ENCODE data around the gene BHLHA9.
A peak's percentile ranks its signal among the peaks of the same experiment; 100 is the strongest.
"Not testable (repeated sequence)": the region's sequence is repeated elsewhere in the genome, so short reads cannot be mapped to it uniquely, and the experiment has no call there.

The BHLHA9 gene

DNA sequence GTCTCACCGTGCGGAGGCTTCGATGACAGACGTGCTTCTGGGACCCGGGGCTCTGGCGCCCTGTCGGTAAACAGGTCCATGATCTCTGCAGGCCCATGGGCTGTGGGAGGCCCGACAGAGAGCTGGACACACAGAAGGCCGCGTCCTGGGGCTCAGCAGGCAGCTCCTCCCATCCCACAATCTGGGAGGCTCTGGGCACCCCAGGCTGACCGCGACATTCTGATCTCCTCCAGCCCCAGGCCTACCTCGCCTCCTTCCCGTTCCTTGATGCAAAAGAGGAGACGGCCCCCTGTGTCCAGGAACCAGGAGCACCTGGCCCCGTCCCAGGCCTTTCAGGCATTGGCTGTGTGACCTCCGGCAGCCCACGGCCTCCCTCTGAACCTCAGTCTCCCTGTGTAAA, 32.5 kb downstream of the BHLHA9 start:
- DNase-seq: no peak

DNA sequence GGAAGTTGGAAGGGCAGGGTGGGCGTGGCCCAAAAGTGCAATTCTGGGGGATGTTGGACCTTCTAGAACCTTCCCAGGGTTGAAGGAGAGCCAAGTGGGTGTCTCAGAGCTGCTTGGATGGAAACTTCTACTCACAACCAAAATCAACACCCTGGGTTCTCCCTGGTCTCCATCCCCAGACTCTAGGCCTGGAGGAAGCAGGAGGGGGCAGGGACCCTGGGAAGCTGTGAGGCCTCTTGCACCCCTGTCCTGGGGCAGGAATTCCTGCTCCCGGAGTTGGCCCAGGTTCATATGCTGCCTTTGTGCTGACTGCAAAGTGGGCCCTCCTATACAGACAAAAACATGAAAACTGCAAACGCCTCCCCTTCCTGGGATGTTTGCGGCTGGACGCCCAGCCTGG, 34.3 kb downstream of the BHLHA9 start:
- no peak for DNase-seq

DNA sequence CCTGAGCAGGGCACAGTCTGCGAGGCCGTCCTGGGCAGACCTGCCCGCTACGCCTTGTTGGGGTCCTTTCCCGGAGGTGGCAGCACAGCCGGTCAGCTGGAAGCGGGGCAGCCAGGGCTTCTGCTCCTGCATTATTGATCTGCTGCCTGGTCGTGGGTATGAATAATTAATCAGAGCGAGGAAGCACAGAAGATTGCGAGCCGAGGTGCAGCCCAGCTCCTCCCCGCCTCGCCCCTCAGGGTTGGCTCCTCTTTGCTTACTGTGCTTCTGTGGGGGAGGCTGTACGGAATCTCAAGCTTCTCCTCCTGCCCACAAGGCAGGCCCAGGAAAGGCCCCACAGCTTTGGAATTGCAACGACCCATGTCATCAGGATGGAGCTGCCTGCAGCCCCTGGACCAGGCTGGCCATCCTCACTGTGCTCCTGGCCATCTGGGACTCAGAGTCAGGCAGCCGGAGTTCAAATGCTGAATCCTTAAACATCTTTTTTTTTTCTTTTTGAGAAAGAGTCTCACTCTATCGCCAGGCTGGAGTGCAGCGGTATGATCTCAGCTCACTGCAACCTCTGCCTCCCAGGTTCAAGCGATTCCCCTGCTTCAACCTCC, 34.8 kb downstream of the BHLHA9 start:
- DNase-seq: no peak

DNA sequence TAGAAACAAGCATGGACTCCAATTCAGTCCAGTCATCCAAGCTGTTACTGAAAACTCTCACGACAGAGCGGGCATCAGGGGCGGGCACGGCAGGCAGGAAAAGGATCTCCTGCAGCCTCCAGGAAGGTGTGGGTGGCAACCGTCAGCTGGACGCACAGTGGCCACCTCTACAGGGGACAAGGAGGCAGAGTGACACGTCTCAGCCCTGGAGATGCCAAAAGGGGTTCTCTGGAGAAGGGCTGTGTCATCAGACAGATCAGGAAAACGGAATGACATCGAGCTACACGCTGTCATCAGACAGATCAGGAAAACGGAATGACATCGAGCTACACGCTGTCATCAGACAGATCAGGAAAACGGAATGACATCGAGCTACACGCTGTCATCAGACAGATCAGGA, 37.6 kb downstream of the BHLHA9 start:
- DNase-seq: not testable (repeated sequence)

DNA sequence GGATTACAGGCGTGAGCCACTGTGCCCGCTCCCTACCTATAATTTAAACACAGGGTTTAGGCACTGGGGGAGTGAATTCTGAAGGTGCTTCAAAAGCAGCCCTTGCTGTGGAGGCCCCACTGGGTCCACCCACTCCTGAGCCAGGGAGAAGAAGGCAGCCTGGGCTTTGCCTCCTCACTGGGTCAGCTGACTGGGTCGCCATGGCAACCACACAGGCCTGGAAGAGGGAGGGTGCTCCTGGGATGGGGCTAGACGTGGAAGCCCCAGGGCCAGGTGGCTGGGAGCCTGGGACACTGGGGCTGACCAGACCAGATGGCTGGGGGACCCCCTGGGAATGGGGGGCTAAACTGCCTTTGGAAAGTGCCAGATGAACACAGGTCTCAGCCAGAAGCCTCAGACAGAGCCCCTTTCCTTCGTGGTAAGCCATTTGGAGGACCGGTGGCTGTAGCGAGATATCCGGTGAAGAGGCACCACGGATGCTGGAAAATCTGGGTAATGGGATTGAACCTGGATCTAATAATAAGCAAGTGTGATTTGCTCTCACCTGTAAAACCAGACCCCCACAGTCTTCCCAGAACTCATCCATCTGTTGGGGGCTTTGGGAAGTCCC, 42.1 kb downstream of the BHLHA9 start:
- no peak for DNase-seq

DNA sequence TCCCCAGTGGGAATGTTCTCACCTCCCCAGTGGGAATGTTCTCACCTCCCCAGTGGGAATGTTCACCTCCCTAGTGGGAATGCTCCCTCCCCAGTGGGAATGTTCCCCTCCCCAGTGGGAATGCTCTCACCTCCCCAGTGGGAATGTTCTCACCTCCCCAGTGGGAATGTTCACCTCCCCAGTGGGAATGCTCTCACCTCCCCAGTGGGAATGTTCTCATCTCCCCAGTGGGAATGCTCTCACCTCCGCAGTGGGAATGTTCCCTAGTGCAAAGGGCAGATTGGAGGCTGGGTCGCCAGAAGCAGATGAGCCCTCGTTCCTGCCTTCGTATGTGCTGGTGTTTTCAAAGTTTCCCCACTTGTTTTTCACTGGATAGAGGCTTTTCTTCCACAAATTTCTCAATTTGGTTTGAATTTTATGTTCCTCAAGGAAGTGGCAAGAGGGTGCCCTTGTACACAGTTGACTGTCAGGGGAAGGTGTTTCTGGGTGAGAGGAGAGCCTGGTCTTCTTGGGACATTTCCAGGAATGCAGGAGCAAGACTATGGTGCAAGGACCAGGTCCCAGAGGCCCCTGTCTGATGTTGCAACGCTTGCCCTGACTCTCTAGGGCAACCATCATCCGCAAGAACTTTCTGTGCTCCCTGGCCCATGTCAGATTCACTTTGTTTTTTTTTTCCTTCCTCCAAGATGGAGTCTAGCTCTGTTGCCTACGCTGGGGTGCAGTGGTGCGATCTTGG, 43.2 kb downstream of the BHLHA9 start:
- DNase-seq: no peak

DNA sequence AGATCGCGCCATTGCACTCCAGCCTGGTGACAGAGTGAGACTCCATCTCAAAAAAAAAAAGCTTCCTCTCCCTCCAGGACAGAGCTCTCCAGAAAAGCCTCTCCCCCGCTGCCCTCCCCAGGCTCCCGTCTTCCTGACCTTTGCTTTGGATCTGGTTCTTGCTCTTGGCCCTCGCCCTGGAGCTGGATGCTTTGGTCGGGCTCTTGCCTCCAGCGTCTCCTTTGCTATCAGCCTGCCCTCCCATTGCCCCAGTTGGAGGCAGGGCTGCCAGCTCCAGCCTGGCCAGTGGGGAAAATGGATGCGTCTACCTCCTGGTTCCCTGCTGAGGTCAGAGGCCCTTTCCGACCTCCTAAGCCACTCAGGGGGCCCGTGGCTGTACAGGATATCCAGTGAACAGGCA, 45.2 kb downstream of the BHLHA9 start:
- no peak for DNase-seq

DNA sequence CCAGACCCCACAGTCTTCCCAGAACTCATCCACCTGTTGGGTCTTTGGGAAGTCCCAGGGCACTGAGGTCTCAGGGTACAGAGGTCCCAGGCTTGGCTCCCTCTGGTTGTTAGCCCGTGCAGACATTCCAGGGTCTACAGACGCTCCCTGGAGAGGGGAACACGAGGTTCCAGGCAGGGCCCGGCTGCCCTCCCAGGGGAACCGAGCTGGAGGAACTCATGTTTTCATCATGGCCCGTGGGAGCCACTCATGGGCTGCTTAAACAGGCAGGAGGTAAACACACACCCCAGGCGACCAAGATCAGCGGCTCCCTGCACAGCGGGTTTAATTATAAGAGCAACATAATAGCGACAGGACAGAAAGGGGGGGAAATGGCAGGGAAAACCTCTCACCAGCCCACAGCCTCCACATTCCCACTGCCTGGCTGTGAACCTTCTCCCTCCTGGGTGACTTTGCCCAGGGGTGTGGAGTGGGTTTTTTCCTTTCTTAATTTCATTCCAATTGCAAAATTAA, 45.7 kb downstream of the BHLHA9 start:
- peak; percentile 57 for DNase-seq

All from NCI-H1417 treated with DMSO at 0.1 percent for 48 hours (cell line).